Stimulated activated CD4-positive, alpha-beta T cell treated with anti-CD3 and anti-CD28 coated beads, Interleukin-1b, Interleukin-23, amount 100 ng/mL, for 4 hours (primary cell): ENCODE data around the gene SLFN12L.
"Not testable (repeated sequence)": the region's sequence is repeated elsewhere in the genome, so short reads cannot be mapped to it uniquely, and the experiment has no call there.

Experiments
- DNase-seq, 2 donors: peaks; one replicate each; pipeline ENCODE4 v3.0.0-alpha.2; 2020; ENCODE audit warnings: low read depth in 2 of 2

The SLFN12L gene

DNA sequence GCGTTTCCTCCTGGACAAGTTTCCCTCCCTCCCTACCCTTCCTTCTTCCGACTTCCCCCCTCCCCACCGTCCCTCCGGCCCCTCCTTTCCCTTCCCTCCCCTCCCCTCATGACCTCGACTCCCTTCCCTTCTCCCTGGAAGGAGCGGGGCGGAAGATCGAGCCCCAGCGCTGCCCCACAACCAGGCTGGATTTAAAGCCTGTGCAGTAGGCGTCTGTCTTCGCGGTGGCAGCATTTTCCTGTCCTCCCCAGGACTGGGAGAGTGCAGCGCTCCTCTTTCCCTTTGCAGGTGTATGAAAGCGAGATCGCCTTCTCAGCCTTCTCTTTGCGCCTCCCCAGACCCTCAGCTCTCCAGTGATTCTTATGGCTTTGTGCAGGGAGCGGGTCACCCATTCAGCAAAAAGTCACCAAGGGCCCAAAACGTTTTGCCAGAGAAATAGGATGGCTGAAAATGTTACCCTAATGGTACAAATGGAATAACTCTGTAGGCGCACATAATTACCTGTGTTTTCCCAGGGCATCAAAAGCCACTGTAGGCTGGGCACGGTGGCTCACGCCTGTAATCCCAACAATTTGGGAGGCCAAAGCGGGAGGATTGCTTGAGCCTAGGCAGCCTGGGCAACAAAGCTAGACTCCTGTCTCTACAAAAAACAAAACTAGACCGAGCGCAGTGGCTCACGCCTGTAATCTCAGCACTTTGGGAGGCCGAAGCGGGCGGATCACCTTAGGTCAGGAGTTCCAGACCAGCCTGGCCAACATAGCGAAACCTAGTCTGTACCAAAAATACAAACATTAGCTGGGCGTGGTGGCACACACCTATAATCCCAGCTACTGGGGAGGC is 40.8 kb downstream of the SLFN12L start:
- no peak for DNase-seq

DNA sequence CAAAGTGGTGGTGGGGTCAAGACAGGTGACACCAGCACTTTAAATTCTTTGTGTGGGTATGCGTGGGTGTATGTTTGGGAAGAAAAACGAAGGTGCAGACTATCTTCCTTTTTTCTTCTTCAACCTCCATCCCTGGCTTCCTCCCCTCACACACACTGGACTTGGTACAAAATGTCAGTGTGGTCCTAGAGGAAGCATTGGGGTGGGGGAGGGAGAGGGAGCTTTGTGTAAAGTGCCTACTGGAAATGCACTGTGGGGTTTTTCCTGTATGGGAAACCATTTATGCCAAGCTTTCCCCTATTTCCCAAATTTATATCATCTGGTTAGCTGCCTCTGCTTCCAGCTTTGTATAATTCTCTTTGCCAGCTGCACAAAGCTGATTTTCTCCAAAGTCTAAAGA is 44.4 kb downstream of the SLFN12L start:
- no peak for DNase-seq

DNA sequence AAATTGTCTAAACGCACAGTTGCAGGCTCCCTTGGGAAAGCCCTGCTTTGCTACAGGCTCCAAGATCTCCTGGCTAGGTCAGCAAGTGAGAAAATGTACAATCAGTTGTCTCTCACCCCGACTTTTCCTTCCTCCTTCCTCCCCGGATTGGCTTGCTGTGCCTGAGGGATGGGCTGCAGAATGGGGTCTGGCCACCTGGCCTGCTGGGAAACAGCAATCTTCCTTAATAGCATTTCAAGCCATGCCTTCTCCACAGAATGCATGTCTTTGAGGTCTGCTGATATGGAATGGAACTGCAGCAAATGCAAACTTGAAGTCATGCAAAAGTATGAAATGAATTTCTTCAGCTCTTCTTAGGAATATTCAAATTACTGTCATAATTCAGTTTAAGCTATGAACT is 46.1 kb downstream of the SLFN12L start:
- DNase-seq: no peak

DNA sequence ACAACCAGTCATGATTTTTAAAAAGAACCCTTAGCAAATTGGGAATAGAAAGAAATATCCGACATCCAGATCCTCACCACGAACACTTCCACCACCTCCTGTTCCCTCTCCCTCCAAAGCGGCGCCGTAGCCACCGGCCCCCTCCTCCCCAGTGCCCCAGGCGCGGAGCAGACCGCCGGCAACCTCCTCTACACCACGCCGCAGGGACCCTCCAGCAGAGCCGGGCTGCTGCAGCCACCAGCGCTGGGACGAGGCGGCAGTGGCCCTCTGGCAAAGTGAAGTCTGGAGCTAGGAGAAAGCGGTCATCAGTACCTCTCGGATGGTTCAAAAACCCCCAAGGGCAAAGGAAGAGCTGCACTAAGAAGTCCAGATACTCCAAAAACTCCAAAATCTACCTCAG is 47.5 kb downstream of the SLFN12L start:
- no peak for DNase-seq

DNA sequence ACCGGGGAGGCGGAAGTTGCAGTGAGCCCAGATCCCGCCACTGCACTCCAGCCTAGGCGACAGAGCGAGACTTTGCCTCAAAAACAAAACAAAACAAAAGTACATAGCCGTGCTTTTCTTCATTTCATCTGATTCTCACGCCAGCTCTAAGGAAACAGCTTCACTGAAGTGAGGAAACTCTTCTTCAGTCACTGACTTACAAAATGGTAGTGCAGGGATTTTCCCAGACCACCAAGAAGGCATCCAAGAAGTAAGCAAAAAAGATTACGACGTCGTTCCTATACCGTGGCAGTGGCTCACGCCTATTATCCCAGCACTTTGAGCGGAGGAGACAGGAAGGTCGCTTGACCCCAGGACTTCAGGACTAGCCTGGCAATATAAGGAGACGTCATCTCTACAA is 48.5 kb downstream of the SLFN12L start:
- DNase-seq: no peak

DNA sequence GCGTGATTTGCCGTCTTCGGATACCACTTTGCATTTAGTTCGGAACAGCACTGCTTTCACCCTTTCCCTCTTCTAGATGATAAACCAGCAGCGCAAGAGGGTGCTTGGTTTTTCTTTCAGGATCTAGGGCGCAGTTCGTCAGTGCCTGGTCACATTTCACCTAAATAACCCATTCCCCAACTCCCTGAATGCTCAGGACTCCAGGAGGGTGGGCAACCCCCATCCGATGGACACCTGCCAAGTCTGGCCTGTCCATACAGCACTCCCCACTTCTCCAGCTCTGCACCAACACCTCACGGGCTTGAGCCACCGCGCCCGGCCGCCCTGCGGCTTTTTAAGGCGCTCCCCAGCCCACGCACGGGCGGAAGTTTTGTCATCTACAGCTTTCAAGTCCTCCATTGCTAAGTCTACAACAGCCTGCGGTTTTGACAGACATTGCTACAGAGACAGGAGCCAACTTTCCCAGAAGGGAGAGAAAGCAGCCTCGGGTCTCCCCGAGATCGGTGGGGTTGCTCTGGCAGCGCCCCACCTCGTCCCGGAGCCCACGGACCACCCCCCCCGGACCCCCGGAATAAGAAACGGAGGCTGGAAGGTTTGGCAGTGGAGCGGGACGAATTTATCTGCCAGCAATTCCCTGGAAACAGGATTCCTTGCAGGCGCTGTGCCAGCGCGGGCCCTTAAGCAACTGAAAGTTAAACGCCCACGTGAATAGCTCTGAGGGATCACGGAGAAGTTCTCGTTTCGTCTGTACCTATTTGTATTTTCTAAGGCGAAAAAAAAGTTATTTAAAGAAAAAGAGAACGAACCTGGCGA is 50.4 kb downstream of the SLFN12L start:
- peak; percentile 68 to 74 for DNase-seq

DNA sequence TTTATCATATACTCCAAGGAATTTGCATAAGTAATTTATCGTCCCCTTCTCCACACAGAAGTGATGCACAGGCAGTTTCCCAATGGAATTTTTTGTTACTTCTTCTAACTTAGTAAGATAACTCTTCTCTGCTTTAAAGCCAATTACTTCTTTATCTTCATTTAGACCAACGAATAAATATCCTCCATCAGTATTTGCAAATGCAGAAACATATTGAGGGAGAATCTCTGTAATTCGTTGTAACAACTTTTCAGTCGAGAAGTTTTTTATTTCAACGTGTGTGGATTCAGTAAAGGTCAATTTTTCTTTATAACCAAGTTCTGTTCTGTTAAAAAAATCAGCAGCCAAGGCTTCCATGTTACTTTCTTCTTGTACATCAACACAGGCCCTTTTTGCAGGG is 58.2 kb downstream of the SLFN12L start:
- DNase-seq: no peak

DNA sequence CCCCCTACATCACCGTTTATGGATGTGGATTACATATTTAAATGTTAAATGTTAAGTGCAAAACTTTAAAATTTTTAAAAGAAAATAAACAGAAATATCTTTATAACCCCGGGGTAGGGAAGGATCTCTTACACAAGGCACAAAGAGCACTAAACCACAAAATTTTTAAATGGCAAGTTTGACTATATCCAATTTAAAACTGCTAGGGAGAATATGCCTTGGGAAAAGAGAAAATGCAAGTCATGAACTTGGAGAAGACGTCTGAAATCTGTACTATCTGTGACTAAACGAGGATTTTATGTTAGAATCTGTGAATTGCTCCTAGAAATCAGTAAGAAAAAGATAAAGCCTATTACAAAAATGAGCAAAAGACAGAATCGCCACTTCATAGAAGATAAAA is 60.2 kb downstream of the SLFN12L start:
- DNase-seq: no peak

DNA sequence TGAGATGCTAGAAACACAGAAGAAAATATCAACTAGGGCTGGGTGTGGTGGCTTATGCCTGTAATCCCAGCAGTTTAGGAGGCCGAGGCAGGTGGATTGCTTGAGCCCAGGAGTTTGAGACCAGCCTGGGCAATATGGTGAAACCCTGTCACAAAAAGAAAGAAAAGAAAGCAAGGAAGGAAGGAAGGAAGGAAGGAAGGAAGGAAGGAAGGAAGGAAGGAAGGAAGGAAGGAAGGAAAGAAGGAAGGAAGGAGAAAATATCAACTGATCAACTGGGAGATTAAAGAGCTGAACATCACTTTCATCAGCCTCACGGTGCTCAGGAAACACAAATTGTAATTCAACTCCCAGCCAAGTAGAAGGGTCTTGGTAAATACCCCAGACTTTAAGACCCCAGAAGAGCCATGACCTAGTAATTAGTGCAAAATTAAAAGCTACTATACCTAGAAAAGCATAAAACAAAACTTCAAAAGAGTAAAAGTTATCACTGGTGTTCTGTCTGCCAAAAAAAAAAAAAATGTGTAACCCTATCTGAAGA is 61.1 kb downstream of the SLFN12L start:
- no peak for DNase-seq

DNA sequence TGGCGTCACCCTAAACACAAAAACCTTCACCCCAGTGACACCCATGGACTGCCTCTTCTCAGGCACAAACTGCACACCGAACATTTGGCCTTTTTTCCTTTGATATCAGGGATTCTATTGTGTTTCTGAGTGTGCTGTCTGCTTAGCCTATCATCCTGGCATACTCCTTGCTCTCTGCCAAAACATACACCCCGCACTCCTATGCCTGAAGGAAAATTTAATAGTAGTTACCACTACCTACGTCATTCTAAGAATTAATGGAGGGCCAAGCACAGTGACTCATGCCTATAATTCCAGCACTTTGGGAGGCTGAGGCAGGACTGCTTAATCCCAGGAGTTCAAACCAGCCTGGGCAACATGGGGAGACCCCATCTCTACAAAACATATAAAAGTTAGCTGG is 69.0 kb downstream of the SLFN12L start:
- no peak for DNase-seq

DNA sequence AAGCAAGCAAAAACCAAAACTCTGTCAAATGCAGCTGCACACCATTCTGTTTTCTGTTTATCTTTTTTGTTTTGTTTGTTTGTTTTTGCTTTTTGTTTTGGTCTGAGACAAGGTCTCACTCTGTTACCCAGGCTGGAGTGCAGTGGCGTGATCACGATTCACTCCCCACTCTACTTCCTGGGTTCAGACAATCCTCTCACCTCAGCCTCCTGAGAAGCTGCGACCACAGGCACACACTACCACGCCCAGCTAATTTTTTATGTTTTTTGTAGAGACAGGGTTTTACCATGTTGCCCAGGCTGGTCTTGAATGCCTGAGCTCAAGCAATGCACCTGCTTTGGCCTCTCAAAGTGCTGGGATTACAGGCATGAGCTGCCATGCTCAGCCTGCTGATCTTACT is 69.7 kb downstream of the SLFN12L start:
- DNase-seq: no peak

DNA sequence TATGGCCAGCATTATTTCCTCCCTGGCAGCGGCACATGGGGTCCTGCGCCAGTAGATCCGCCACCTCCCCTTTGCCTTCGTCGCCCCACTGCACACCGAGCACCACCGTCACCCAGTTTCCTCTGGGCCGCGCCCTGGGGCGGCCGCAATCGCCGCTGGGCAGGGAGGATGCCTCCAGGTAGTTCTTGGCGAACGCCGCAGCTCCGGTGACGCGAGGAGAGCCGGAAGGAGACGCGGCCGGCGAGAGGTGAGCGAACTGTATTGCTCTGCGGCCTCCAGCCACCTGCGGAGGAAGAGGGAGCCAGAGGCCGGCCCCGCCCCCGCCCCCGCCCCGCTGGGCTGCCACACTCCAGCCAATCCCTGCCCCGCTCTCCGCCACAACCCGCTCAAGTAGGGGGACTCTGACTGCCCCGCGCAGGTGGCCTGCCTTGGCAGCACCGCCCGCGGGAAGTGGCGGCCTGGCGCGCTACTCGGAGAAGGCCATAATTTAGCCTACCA is 77.1 kb downstream of the SLFN12L start:
- DNase-seq: peak; percentile 15 to 33

DNA sequence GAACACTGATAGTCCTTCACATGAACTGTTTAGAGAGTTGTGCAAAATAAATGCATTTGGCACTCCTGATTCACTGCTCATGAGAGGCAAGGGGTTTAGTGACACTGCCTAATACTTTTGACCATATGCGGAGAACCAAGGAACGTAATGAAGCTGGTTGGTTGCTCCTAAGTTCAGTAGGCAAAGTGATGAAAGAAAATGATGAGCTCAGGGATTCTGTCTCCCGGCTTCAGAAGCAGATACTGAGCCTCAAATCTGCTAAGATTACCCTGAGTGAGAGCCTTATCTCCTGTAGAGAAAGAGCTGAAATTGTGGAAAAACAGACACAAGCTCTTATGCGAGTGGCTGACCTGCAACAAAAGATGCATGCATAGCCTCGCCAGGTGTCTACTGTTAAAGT is 83.4 kb downstream of the SLFN12L start:
- not testable (repeated sequence) for DNase-seq

DNA sequence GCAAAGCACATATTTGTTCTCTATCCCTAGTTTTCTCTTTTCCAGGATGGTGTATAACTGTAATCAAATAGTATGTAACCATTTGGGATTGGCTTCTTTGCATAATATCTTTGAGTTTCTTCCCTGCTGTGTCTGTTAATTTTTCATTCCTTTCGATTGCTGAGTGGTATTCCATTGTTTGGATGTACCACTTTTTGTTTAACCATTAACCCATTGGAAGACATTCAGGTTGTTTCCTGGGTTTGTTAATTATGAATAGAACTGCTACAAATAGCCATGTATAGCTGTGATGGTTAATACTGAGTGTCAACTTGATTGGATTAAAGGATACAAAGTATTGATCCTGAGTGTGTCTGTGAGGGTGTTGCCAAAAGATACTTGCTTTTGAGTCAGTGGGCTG is 84.3 kb downstream of the SLFN12L start:
- no peak for DNase-seq

DNA sequence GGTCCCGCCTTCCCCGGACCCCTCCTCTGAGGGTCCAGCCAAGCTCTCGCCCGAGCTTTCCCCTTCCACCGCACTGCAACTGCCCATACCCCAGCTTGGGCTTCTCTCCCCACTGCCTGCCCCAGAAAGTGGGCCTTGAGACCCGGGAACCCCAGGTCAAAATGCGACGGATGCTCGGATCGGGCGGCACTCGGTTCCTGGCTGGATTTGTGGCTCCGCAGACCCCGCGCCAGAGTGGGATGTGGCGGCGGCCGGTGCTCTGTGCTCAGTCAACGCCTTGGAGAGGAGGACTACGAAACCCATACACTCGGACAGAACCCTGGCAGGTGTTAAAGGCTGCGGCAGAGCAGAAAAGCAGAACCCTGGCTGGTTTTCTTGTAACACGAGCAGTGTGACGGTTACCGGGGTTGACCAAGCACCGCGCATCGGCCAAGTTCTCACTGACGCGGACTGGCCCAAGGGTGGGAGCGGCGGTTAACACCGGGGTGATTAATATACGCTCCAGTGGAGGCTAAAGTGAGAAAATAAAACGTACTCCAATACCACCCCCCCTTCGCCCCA is 88.0 kb downstream of the SLFN12L start:
- no peak for DNase-seq

DNA sequence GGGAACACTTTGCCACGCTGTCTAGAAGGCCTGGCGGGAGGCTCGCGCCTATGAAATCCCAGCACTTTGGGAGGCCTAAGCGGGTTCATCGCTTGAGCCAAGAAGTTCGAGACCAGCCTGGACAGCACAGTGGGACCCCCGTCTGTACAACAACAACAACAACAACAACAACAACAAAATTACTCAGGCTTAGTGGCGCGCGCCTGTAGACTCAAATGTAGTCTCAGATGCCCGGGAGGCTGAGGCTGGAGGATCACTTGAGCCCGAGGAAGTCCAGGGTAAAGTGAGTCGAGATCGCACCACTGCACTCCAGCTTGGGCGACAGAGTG is 88.6 kb downstream of the SLFN12L start:
- no peak for DNase-seq

DNA sequence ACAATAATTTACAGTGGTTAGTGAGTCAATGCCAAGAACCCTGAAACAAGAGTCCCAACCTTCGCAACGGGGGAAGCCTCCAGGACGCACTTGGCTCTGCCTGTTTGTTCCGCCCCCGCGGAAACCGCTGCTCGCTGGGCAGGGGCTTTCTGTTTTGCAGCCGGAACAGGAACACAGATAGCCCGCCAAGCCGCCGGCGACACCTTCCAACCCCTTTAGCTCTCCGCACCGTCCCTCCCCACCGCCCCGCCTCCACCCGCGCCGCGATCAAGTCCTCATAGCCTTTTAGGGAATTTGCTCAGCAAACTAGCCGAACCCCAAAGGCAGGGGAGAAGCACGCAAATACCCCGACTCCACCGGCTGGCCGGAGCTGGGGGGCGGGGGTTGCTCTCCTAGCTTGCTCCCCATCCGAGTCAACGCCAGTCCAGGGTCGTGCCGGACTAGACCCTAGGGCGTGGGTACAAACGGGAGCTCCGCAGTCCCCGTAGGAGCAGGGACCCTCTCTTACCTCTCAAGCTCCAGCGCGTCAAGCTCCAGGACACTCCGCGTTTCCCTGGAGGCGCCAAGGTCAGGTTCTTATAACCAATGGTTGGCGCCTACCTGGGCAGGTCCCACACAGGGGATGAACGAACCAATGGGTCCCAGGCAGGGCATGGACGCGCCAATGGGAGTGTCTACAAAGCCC is 89.1 kb downstream of the SLFN12L start, which contains the start of gene SLFN13:
SLFN13 (minus strand) TSS at position 553 of the 685 bp plus-strand sequence. CDS start 3,086 bp downstream, outside the sequence.
- DNase-seq: peak; percentile 70 to 78

DNA sequence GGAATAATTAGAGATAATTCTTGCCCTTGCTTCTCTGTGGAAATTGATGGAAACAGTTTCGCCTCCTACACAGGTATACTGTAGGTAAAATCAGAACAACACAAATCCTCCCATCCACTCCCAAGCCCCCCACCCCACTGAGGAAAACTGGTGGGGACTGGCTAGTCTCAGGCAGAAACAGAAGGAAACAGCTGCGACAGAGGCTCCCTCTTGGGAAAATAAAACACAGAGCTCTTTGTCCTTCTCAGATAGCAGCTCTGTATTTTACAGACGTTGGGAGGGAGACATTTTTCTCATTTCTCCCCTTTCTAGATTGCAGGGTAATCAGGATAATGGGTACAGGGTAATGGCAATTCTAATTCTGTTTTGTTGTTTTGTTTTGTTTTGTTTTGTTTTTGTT is 90.0 kb downstream of the SLFN12L start:
- DNase-seq: no peak

DNA sequence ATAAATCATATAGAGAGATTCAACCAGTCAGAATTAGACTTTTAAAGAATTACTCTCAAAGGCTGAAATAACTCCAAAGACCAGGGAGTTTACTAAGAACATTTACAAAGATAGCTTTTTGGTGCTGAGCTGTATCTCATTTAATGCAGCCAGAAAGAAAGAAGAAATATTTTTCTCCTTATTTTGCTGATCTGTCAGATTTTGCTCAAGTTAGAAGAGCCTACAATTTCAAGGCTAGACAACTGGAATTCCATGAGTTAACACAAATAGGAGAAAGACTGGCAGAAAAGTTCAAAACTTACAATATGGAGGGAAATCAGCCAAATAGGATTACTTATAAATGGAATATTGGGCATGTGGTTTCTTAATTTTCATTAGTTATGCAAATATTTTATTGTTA is 99.0 kb downstream of the SLFN12L start:
- DNase-seq: no peak

DNA sequence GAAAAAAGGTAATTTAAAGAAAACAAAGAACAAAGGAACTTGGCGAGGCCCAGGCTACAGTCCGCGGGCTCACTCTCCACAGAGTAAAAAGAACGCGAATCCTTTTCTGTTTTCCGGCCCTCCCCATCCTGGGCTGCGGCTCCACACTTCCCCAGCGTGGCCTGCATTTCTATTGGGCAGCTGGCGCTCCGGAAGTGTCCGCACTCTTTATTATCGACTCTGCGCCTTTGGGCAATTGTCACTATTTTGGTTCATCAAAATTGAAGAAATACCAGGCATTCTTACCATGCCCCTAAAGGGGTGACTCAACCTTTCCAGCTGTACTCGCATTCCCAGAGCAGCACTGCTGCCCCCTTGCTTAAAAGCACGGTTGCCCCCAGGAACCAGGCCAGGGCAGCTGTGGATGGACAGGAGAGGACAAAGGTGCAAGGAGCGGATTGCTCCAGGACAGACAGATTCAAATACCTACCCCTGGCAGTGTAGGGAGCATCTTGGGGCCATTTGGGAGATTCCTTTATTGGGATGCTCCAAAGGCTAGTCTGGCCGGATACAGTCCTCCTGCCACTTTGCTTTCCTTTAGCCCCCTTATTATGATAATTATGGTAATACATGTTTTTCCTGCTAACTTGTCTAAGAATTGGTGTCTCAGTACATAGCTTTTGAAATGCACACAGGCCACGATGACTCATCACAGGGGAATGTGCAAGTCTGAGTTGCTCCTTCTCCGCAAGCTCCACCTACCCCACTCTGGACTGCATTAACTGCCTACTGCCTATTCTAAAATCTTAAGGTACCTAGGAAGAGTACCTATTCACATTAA is 104.2 kb downstream of the SLFN12L start:
- peak; percentile 34 to 69 for DNase-seq
